ENCODE results near the gene CCDC27.

The CCDC27 gene

GRCh38 chr1:3753656-3754454 lies 1.6 kb downstream of the CCDC27 start:
- DNase-seq (ENCODE audit: low read depth) = no peak
- no peak for TF ChIP-seq CTCF (IDR thresholded peaks at IDR 0.05; ENCODE audit: low read depth, low read length, missing control alignments)
- no peak overlapping the region for H3K4me3 ChIP-seq (ENCODE audit: low read depth, low read length)

GRCh38 chr1:3756394-3756793 lies 4.1 kb downstream of the CCDC27 start:
- no peak for TF ChIP-seq CTCF (IDR thresholded peaks at IDR 0.05; ENCODE audit: low read depth, low read length, missing control alignments)
- no peak for DNase-seq (ENCODE audit: low read depth)
- no peak overlapping the region for H3K4me3 ChIP-seq (ENCODE audit: low read depth, low read length)

- H3K4me3 ChIP-seq (ENCODE audit: low read depth, low read length) = no peak overlapping the region
- DNase-seq (ENCODE audit: low read depth) = no peak
Observed at GRCh38 chr1:3759164-3759563, 6.9 kb downstream of the CCDC27 start.

GRCh38 chr1:3759796-3760195 lies 7.5 kb downstream of the CCDC27 start:
- H3K4me3 ChIP-seq (ENCODE audit: low read depth, low read length) = no peak overlapping the region
- TF ChIP-seq CTCF (IDR thresholded peaks at IDR 0.05; ENCODE audit: low read depth, low read length, missing control alignments) = no peak
- DNase-seq (ENCODE audit: low read depth) = no peak

More at GRCh38 chr1:3759164-3759563, 6.9 kb downstream of the CCDC27 start:
- no peak for TF ChIP-seq CTCF (IDR thresholded peaks at IDR 0.05; ENCODE audit: low read depth, low read length, missing control alignments)

GRCh38 chr1:3761296-3762010 lies 9.2 kb downstream of the CCDC27 start:
- H3K4me3 ChIP-seq (ENCODE audit: low read depth, low read length) = no peak overlapping the region
- TF ChIP-seq CTCF (IDR thresholded peaks at IDR 0.05; ENCODE audit: low read depth, low read length, missing control alignments) = no peak

GRCh38 chr1:3762151-3762872 lies 10.1 kb downstream of the CCDC27 start:
- no peak for TF ChIP-seq CTCF (IDR thresholded peaks at IDR 0.05; ENCODE audit: low read depth, low read length, missing control alignments)
- no peak for DNase-seq (ENCODE audit: low read depth)
- H3K4me3 ChIP-seq (ENCODE audit: low read depth, low read length) = no peak overlapping the region

More at GRCh38 chr1:3761296-3762010, 9.2 kb downstream of the CCDC27 start:
- no peak for DNase-seq (ENCODE audit: low read depth)

Data from GM12864 (cell line).